Astrocyte (in vitro differentiated cells and primary cell): ENCODE data around the gene ALDH2.

ENCODE experiments used
- CTCF ChIP-seq: IDR thresholded peaks from 2 replicates; pipeline ENCODE4 v1.5.1; 2011; ENCODE audit warnings: low read depth, mild to moderate bottlenecking, inconsistent platforms, low read length, moderate library complexity; ENCODE audit not compliant: insufficient read depth
- EZH2 ChIP-seq: IDR thresholded peaks from 2 replicates; pipeline ENCODE4 v1.6.1; 2012; ENCODE audit warnings: mild to moderate bottlenecking, low read length, inconsistent platforms; ENCODE audit not compliant: insufficient read depth

- TF ChIP-seq CTCF: no peak
- TF ChIP-seq EZH2: no peak
Observed at GRCh38 chr12:111748867-111749266, 17.9 kb upstream of the ALDH2 start.
